Ecto neural progenitor cell (in vitro differentiated cells): ENCODE data around the gene ANKRD22.
"Not testable (repeated sequence)": the region's sequence is repeated elsewhere in the genome, so short reads cannot be mapped to it uniquely, and the experiment has no call there.

Experiments used
- DNase-seq: peaks from one replicate; pipeline ENCODE4 v3.0.0-alpha.2; 2018; ENCODE audit warnings: low spot score

Gene ANKRD22

DNA sequence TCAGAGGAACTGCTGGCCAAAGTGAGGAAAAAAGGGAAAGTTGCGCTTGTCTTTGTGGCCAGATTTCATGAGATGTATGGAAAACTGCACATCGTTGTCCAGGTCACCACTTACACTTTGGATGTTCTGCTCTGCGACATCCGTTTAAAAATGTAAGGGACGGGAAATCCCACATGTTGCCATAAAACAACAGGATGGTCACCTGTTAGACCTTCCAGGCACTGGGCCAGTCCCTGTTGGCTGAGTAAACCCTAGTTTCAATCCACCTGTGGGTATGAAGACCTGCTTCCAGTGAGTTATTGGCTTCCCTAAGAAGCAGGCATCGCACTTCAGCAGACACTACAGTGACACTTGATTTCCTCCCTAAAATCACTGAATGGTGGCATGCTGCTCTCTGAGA, 25.7 kb upstream of the ANKRD22 start:
- DNase-seq = no peak

DNA sequence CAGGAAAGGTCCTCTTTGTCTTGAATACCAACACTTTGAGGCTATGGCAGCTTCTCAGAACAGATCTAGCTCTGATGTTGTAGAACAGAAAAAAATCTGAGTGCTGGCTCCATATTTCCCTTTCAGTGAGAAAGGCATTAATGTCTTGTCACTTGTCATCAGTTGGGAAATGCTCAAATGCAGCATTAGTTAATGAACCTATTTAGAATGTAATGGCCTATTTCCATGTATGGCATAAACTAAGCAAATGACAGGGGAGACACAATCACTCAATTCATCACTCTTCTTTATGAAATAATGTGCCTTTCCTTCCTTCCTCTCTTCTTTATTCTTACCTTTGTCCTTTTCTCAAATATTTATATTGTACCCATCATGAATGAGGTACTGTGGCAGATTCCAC, 23.4 kb upstream of the ANKRD22 start:
- no peak for DNase-seq

DNA sequence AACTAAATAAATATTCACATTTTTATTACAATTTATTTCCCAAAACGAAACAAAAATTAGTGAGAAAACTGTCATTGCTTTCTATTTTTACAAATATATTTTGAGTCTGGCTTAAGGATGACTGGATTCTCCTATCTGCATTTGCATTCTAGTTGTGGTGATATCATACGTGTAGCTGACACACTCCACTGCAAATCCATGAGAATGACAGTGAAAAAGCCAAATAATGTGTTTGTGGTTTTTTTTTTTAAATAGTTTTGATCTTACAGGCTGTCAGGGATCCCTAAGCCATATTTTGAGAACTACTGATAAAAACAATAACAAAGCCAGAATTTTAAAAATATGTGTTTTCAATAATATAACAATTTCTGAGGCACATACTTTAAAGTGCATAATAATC, 22.6 kb upstream of the ANKRD22 start:
- DNase-seq = no peak

DNA sequence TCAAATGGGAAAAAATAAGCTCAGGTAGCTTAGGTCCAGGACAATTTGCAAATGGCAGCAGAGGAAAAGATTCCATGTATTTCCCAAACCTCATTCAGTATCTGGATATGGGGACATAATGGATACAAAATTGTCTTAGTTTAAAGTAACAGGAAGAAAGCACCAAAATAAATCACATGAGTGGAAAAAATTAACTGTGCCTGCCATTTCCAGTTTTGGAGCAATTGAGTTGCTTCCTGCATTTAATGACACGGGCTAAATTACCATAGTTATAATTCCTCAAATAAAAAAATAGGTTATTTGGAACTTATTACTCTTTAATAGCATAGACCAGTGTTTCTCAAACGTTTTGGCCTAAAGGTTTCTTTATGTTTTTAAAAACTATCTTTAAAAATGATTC, 22.1 kb upstream of the ANKRD22 start:
- DNase-seq = no peak

DNA sequence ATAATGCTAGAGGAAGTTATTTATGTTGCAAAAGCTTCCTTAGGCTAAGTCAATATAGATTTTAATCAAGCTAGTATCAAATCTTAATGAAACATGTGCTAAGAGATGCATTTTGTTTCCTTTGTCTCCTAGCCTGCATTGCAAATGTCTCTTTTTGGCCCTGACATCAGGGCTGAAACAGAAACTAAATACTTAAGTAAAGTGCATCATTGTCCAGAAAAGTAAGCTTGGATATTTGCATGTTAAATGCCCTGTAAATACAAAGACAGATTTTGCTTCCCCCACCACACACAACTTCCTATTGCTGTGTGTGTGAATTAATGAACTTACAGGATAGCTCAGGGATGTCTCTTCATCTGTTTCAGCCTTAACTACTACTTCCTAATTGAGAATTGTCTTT, 18.4 kb upstream of the ANKRD22 start:
- DNase-seq = no peak

DNA sequence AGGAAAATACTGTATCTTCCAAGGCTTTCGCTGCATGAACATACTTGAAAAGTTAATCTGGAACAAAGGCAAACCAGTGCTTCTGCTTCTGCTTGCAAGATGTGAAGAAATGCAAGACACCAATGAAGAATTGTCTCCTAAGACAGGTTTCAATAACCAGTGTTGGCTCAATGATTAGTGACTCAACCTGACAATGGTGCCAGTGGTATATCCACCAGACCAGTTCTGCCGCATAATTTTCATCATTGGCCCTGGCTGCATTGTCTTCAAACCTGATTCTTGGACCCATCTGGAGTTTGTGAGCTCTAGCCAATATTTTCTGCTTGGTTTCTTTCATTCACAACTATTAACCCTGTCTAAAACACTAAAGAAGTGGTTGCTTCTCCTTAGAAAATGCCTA, 14.8 kb upstream of the ANKRD22 start:
- no peak for DNase-seq

DNA sequence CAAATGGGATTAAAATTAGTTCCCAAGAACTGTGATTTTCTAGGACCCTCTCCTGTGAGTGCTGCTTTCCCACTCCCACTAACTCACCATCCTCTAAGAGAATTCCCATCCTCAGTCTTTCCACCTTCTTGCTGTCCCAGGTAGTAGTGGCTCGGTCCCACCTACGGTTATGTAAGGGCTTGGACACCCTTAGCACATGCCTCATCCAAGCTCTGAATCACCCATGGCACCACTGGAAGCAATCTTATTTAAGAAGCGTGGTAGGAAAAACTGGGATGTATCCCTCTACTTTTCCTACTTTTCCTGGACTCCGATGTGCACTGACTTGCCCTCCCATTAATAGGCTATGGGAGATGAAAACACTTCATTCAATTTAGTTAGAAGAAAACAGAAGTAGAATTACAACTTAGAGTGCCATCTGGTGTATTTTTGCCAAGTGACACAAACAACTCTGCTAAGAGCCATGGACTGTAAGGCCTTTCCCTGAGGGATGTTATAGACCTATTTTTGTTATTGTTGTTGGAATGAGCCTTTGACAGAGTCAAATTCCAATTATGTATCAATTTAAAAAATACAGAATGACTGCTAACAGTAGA, 13.7 kb upstream of the ANKRD22 start:
- DNase-seq = no peak

DNA sequence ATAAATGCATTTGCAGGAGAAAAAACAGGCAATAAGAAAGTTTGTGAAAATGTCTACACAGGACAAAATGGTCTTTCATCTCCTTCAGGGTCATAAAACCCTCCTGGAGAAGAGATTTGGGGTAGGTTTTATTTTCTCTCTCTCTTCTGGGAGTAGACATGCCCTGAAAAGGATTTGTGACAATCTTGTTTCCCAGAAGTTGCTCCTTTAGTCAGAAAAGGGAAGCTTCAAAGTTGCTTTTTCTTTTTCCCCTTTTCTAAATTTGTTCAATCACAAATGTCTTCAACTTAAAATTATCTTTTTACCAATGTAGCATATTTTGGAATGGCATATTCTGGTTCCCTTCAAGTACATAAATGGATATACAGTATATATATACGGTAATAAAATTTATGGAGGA, 9.4 kb upstream of the ANKRD22 start:
- DNase-seq = no peak

DNA sequence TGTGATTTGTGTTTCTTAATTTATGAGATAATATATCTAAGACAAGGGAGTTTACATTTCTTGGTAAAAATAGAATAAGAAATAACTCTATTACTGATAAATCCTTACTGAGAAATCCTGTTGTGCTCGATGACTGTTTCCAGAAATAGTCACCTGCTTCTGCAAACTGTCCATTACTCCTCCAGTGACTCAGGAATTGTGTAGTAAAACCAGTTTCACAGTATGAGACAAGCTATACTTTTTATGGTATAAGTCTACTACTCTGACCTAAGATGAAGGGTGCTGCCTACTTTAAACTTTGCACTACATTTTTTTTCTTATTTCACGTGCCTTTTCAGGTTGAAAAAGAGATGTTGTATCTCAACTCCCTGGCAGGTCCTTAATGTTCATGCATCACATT, 6.8 kb upstream of the ANKRD22 start:
- no peak for DNase-seq

DNA sequence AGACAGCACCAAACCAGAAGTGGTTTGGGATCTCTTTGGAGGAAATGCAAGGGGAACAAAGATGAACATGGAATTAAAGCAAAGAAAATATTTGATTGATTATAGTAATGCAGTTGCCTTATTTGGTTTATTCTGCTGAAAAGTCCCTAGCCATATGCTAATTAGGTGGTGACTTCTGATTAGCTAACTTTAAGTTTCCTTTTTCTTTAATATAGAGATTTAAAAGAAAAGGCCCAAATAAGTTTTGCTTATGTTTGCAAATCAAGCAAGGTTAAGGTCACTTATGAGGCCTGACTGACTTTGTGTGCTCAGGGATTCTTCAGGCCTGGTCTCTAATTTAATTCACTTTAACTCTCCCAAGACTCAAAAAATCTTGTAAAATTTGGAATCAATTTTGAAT, 6.2 kb upstream of the ANKRD22 start:
- DNase-seq = no peak

DNA sequence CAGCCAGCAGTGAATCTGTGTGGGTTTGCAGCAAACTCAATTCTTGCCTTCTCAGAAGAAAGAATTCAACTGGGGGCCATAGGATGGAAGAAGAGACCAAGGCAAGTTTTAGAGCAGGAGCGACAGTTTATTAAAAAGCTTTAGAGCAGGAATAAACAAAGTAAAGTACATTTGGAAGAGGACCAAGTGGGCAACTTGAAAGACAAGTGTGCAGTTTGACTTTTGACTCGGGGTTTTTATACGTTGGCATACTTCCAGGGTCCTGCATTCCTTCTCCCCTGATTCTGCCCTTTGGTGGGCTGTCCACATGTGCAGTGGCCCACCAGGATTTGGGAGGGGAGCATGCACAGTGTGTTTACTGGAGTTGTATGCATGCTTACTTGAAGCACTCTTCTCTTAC, 3.0 kb upstream of the ANKRD22 start:
- no peak for DNase-seq

DNA sequence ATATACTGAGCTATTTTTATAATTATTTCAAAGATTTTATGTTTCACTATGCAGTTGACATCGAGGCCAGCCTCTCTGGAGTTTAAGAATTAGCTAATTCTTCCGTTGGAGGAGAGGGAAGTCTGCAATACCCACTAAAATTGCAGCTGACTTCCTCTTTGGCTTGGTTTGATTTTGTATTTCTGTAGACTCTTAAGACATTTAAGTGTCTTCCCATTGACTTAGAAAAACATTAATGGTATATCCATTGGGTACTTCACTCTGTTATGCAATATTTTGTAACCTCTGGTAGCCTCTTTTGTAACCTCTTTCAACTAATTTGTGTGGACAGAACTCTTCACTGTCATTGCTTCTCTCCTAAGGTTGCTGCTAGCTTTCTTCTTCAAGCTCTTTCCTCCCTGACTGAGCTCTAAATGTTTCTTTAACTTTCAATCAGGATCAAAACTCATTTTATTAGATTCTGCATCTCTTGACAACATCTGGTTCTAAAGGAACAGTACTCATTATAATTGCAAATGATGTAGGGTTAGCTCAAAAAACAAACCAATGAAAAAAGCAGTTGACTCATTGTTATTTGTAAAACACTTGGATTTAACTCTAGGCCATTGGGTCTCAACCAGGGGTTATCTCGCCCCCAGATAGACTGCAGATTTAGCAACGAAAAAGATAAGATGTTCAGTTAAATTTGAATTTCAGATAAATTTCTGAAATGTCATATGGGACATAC, 1.7 kb upstream of the ANKRD22 start:
- DNase-seq = no peak

DNA sequence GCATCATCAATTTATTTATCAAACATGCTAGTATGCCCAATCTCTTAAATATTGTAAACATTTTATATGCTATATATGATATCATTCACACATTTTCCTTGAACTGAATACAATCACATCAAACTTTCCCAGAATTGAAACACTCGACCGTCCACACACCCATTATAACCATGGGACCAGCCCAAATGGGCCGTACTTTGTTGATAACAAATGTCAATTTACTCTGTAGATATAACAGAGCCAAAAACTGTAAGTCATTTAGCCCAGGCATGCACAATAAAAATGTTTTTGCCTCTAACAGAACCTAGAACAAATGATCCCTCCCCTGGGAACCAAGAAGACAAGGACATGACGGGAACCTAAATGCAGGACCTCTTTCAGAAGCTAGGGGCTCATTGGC, 683 bp upstream of the ANKRD22 start:
- DNase-seq = no peak

DNA sequence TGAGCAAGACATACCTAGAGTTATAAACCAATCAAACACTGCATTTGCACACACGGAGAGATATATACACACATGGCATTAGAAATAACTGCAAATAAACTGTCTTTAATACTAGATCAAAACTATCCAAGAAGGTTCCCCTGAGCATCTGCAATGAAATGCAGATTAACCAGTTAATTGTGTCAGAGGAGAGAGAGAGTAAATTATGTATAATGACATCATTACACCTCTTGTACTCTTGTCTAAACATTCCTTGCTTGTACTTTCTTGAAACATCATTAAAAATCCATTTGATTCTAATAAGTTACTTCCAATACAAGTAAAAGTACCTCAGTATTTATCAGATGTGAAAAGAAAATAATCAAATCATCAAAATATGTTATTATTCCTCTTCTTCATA, 932 bp downstream of the ANKRD22 start:
- DNase-seq = no peak

DNA sequence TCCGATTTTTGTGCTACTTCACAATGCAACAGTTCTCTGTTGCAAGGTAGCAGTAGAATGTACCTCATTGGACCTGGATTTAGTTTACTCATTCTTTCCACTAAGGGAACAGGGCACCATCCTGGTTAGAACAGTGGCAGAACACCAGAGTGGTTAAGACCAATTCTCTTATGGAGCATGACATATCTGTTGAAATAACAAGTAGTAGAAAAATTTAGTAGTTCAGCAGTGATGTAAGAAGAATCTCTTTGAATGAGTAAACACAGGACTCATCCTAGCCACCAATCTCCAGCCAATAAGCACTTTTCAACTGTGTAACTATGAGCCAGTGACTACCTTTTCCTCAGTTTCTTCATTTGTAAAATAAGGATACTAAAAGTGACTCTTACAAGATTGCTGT, 2.4 kb downstream of the ANKRD22 start:
- DNase-seq = no peak

DNA sequence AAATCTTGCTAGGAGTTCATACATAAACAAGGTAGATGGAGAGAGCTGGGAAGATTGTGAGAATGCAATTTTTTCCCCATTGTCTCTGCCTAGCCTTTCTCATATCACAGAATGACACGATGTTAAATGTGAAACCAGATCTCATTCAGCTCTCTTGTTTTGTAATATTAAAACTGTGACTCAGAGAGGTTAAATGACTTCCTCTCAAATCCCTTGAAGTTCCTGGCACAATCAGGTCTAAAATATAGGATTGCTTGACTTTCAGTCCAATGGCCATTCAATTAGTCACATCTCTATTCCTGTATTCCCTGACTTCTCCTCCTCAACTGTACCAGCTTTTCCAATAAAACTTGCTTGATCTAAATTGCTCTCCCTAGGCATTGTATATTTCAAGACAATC, 3.1 kb downstream of the ANKRD22 start:
- no peak for DNase-seq

DNA sequence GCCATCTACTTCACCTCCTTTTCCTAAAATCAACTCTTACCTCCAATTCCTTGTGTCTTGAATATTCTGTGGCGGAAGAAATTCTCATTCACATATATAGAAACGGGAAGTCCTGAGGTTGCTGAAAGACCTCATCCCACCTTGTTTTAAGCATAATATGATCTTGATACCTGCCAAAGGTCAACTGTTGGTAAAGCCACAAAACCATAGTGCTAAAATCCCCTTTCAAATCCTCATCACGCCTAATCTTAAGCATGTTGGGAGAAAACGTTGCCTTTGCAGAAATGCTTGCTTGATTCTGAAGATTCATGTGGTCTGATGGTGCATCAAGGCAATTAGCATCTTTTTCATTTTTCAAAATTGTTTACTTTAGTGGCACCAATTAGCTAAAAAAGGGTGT, 8.5 kb downstream of the ANKRD22 start:
- DNase-seq = no peak

DNA sequence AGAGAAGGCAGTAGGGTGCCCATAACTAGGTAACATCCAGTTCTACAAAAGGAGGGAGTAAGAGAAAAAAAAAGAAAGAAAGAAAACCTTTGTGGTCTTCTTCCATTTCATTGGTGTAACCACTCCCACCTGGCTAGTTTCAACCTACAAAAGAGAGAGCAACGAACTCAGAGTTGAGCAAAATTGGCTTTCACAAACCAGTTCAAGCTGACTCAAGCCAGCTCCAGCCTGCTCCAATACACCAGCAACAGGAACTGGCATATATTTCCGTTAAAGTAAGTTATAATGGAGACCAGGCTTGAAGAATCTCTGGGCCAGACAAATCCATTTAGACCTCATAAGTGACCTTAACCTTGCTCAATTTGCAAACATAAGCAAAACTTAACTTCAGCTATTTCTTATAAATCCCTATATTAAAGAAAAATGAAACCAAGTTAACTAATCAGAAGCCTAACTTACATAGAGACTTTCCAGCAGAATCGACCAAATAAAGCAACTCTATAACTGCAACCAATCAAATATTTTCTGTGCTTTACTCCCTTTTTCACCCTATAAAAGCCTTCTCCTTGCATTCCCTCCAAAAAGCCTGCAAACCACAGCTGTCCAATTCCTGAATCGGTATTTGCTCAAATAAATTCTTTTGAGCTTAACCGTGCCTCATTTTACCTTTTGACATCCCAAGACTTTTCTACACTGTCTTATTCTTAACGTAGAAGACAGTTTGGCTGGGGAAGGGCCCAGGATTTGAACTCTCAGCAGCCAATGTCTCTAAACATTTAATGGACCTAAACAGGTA, 10.1 kb downstream of the ANKRD22 start:
- DNase-seq = no peak

DNA sequence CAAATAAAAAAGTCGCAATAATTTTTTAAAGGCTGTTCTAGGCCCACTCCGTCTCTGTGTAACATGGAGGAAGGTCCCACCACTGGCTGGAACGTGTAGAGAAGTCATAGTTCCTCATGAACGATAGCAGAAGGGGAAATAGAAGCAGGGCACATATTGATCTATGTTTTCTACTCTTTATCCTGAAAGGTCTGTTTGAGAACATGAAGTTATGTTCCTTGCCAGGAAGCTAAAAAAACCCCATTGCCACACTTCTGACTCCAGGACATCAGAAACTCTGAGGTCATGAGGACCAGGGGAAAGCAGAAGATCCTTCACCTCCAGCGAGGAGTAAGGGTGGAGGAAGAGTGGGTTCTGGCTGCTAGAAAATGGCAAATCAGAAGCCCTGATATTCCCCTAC, 10.8 kb downstream of the ANKRD22 start:
- DNase-seq = no peak

DNA sequence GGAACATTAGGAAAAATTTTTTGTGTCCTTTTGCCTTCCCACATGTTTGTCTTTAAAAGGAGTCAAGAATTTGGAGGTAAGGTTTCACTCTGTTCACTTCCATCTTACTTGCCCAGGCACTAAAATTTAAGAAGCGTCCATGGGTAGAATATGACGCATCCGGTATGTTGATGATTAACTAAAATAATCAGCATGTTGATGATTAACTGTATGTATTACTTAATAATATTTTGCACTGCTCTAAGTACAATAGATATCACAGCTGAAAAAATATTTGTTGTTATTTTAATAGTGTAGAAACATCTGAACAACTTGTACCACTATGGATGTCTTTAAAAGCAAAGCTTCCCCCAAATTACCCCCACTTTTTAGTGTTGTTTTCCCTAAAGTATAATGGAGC, 11.5 kb downstream of the ANKRD22 start:
- no peak for DNase-seq

DNA sequence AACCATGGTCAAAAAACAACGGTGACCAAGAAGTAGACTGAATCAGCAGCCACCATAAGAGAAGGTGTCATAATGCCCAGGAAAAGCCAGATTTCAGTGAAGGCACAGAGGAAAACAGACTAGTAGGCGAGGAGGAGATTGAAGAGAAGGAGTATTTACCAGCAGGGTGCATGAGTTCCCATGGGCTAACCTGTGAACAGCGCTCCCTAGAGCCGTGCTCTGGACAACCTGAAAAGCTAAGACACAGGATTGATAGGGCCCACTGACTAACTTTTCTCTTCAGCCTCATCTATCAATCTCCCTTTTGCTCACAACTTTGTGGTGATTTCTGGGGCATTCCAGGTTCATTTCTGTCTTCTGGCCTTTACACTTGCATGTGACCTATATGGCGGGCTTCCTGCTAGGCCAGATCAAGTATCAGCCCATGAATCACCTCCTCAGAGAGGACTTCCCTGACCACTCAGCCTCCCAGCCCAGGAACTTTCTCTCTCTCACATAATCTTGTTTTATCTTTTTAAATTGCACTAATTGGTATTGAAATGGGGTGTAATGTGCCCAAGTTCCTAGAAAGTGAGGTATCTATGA, 12.8 kb downstream of the ANKRD22 start:
- no peak for DNase-seq

DNA sequence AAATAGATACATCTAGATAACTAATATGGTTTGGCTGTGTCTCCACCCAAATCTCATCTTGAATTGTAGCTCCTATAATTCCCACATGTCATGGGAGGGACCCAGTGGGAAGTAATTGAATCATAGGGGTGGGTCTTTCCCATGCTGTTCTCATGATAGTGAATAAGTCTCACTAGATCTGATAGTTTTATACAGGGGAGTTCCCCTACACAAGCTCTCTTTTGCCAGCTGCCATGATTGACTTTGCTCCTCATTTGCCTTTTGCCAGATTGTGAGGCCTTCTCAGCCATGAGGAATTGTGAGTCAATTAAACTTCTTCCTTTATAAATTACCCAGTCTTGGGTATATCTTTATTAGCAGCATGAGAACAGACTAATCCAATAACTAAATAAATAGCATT, 14.0 kb downstream of the ANKRD22 start:
- not testable (repeated sequence) for DNase-seq

DNA sequence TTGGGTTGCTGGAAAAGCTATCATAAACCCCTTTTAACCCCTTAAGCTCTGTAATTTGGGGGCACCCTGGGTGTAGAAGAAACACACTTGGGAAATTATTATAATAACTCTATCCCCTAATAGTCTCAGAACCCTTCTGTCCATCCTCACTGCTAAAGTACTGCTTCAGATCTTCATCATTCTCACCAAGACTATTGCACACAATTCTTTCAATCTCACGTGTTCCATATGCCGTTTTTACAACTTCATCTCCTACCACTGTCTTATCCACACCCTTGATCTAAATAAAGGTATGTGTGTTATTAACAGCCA, 15.8 kb downstream of the ANKRD22 start:
- DNase-seq = no peak
